HepG2 (cell line): Measurements from ENCODE around the gene AK9. TPM values are rescaled to one million over a fixed set of nuclear protein-coding genes. Genes with fewer than 3 reads are reported as not detected.

Experiments used
- ATAC-seq: fragments of 200-7000 bp; cut with Tn5 transposase; 3 replicates; pipeline ENCODE4 v1.9.1; 2020; ENCODE audit warnings: mild to moderate bottlenecking, moderate library complexity
- BruUV-seq: library from RNA; stranded (reverse); fragments of 400-500 nt; replicated peaks from 2 replicates; lab custom pipeline; 2021; lab: Mats Ljungman, UMichigan
- CTCF ChIA-PET: fragments of 300-600 bp; formaldehyde crosslinking; extraction: SDS; loops from one replicate; lab custom pipeline; 2021; ENCODE audit warnings: low total read pairs, inconsistent platforms, low intra/inter-chr PET ratio; lab: Yijun Ruan, JAX
- POLR2A ChIA-PET: fragments of 350-600 bp; sonication (Branson Sonifier 250); formaldehyde crosslinking; loops from one replicate; lab custom pipeline; 2020; ENCODE audit warnings: antibody characterized with exemption, inconsistent platforms; lab: Yijun Ruan, JAX
- DNase-seq: peaks from one replicate; pipeline ENCODE4 v3.0.0-alpha.2; 2015; ENCODE audit warnings: low spot score
- FAIRE-seq: peaks from 3 replicates; lab custom pipeline; 2011; peaks lifted over from hg19 to GRCh38; lab: Jason Lieb, UNC
- H2AFZ ChIP-seq: one replicate; pipeline ENCODE4 v1.6.1; 2011; ENCODE audit warnings: low read length, inconsistent platforms
- H3K27ac ChIP-seq: fragments of 300-600 bp; 3 replicates; pipeline ENCODE4 v1.8.0; 2011; ENCODE audit warnings: mixed run types, mild to moderate bottlenecking, mixed read lengths, low read length, inconsistent platforms; ENCODE audit not compliant: insufficient read depth; ENCODE audit errors: extremely low read length
- H3K27me3 ChIP-seq, 2 experiments: fragments of 200-600 bp in 1 of 2; 2 replicates in 1 of 2; 3 replicates in 1 of 2; pipeline versions ENCODE4 v1.6.0 to v1.8.0; 2011; ENCODE audit warnings: low read length in 2 of 2, mild to moderate bottlenecking in 2 of 2, moderate library complexity in 2 of 2, inconsistent platforms in 1 of 2; ENCODE audit not compliant: insufficient read depth in 2 of 2, control insufficient read depth in 1 of 2
- H3K36me3 ChIP-seq, 2 experiments: fragments of 200-600 bp in 1 of 2; replicated peaks in 1 of 2; 2 replicates in 1 of 2; 3 replicates in 1 of 2; pipeline versions ENCODE4 v1.5.1 to v1.8.0; 2011; ENCODE audit warnings: low read length in 2 of 2, inconsistent platforms in 1 of 2; ENCODE audit not compliant: insufficient read depth in 2 of 2, control insufficient read depth in 1 of 2
- H3K4me1 ChIP-seq: 2 replicates; pipeline ENCODE4 v1.5.1; 2012; ENCODE audit warnings: low read length, inconsistent platforms; ENCODE audit not compliant: insufficient read depth
- H3K4me2 ChIP-seq: 2 replicates; pipeline ENCODE4 v1.6.0; 2011; ENCODE audit warnings: low read depth, low read length, inconsistent platforms
- H3K4me3 ChIP-seq, 3 experiments: fragments of 200-600 bp in 1 of 3; sonication (generic), shearing (Covaris generic) in 1 of 3; replicated peaks in 1 of 3; 2 replicates each; pipeline ENCODE4 v1.5.1; 2011 to 2016; ENCODE audit warnings: low read length in 3 of 3, inconsistent platforms in 2 of 3, low read depth in 2 of 3, mild to moderate bottlenecking in 2 of 3, control low read depth in 1 of 3, mixed read lengths in 1 of 3; ENCODE audit not compliant: insufficient read depth in 1 of 3
- H3K79me2 ChIP-seq: one replicate; pipeline ENCODE4 v1.6.1; 2011; ENCODE audit warnings: low read length, inconsistent platforms; ENCODE audit not compliant: insufficient read depth
- H3K9ac ChIP-seq: 2 replicates; pipeline ENCODE4 v1.6.0; 2011; ENCODE audit warnings: mild to moderate bottlenecking, low read depth, low read length, inconsistent platforms; ENCODE audit not compliant: insufficient read depth
- H3K9me3 ChIP-seq: 2 replicates; pipeline ENCODE4 v1.5.1; 2012; ENCODE audit warnings: mild to moderate bottlenecking, low read length
- H4K20me1 ChIP-seq: 2 replicates; pipeline ENCODE4 v1.6.0; 2011; ENCODE audit warnings: inconsistent platforms, mild to moderate bottlenecking, low read length, moderate library complexity; ENCODE audit not compliant: insufficient read depth
- ATAD3A ChIP-seq: sonication (generic); formaldehyde crosslinking; IDR thresholded peaks from 2 replicates; pipeline ENCODE4 v1.4.0; 2020; ENCODE audit warnings: missing genetic modification reagents
- ATF3 ChIP-seq: sonication (generic); formaldehyde crosslinking; IDR thresholded peaks from 2 replicates; pipeline ENCODE4 v1.4.0; 2020; ENCODE audit warnings: missing genetic modification reagents
- CAMTA2 ChIP-seq: sonication (generic); formaldehyde crosslinking; IDR thresholded peaks from 2 replicates; pipeline ENCODE4 v1.4.0; 2020; ENCODE audit warnings: mild to moderate bottlenecking, missing genetic modification reagents, borderline replicate concordance
- GTF3A ChIP-seq: sonication (generic); formaldehyde crosslinking; conservative IDR thresholded peaks from 2 replicates; pipeline ENCODE4 v1.4.0; 2020; ENCODE audit warnings: mild to moderate bottlenecking, missing genetic modification reagents
- MAF1 ChIP-seq: sonication (generic); formaldehyde crosslinking; IDR thresholded peaks from 2 replicates; pipeline ENCODE4 v1.5.0; 2020; ENCODE audit warnings: missing genetic modification reagents, borderline replicate concordance
- MXD4 ChIP-seq: IDR thresholded peaks from 2 replicates; pipeline ENCODE4 v1.6.1; 2016; ENCODE audit warnings: mild to moderate bottlenecking, missing biosample characterization, missing genetic modification reagents
- PBX3 ChIP-seq: sonication (generic); formaldehyde crosslinking; IDR thresholded peaks from 2 replicates; pipeline ENCODE4 v1.8.1; 2023; ENCODE audit warnings: missing genetic modification reagents, inconsistent platforms, borderline replicate concordance
- SNAPC5 ChIP-seq: sonication (generic); formaldehyde crosslinking; IDR thresholded peaks from 2 replicates; pipeline ENCODE4 v1.8.1; 2023; ENCODE audit warnings: mild to moderate bottlenecking, missing genetic modification reagents, borderline replicate concordance
- THAP9 ChIP-seq: sonication (generic); formaldehyde crosslinking; IDR thresholded peaks from 2 replicates; pipeline ENCODE4; 2020; ENCODE audit warnings: missing genetic modification reagents, mild to moderate bottlenecking, borderline replicate concordance
- WGBS: methylation state at CpG from one replicate; pipeline ENCODE4 v1.1.6; 2017; ENCODE audit warnings: low lambda C conversion rate; 5-methylcytosine and 5-hydroxymethylcytosine counted together
- in situ Hi-C: cut with HindIII; loops from 2 replicates; pipeline ENCODE4 v1.10.0; 2017; ENCODE audit warnings: low pct_unique_long_range_greater_than_20kb; ENCODE audit not compliant: extremely low pct_ligation_motif_present
- intact Hi-C: fragments of 100-400 bp; cut with micrococcal nuclease; formaldehyde crosslinking; loops from one replicate; pipeline ENCODE4 v1.10.0; 2022; ENCODE audit not compliant: unreplicated experiment
- polyA plus RNA-seq, 8 experiments: library from polyadenylated mRNA; depleted of rRNA in 3 of 8; stranded (reverse) in 7 of 8; unstranded in 1 of 8; fragments of >200 nt; fragmentation: Illumina TruSeq in 4 of 8; extraction: Trizol in 4 of 8; gene quantifications; 2 replicates each; pipeline versions ENCODE4 v1.2.1 to v1.2.3, GENCODE V29; 2011 to 2016; ENCODE audit warnings: low read depth in 4 of 8, missing spikeins in 1 of 8, mixed read lengths in 1 of 8; ENCODE audit not compliant: insufficient read depth in 1 of 8
- total RNA-seq, 5 experiments: library from RNA; depleted of rRNA; stranded (reverse); fragments of >200 nt; fragmentation: Illumina TruSeq; extraction: Trizol; gene quantifications; 2 replicates each; pipeline ENCODE4 v1.2.3, GENCODE V29; 2016; ENCODE audit warnings: low read depth in 1 of 5

Gene AK9
- total and polyA plus RNA-seq, 2 of the 13 experiments (the other 11 are each of a cell fraction or from before 2014, with no cell fraction given), result 3.2 to 4.8 TPM

- TF ChIP-seq MXD4, result no peak
Observed at GRCh38 chr6:109660526-109661320, 30.3 kb downstream of the AK9 start (continued).

GRCh38 chr6:109655761-109656262, 35.2 kb downstream of the AK9 start:
- WGBS, result 96% methylated on average over 6 of the region's 6 CpGs
- CTCF ChIA-PET, result no interaction called here
- no peak for ATAC-seq
- H3K9ac ChIP-seq, result no peak overlapping the region
- H3K9me3 ChIP-seq, result no peaks in the 10 kb centered on the region
- in situ Hi-C loops (no loop called here), intact Hi-C loops (no loop called here)
- no peak overlapping the region for H2AFZ ChIP-seq
- no peaks in the 10 kb centered on the region for H3K79me2 ChIP-seq
- no peak for FAIRE-seq
- no peaks in the 10 kb centered on the region for H3K36me3 ChIP-seq
- TF ChIP-seq SNAPC5, result no peak
- no peak for TF ChIP-seq GTF3A (CRISPR knock-in tag)
- TF ChIP-seq MAF1 (CRISPR knock-in tag), result no peak
- TF ChIP-seq CAMTA2 (CRISPR knock-in tag), result no peak
- TF ChIP-seq PBX3 (CRISPR knock-in tag), result no peak
- TF ChIP-seq ATF3 (CRISPR knock-in tag), result no peak
- no peak for TF ChIP-seq THAP9 (CRISPR knock-in tag)
- no peak for TF ChIP-seq ATAD3A (CRISPR knock-in tag)
- no peaks in the 10 kb centered on the region for H3K27me3 ChIP-seq
- no peak overlapping the region for H3K4me2 ChIP-seq
- no peak overlapping the region for H3K4me3 ChIP-seq
- H3K4me1 ChIP-seq, result no peaks in the 10 kb centered on the region
- BruUV-seq, result no TSS peak
- POLR2A ChIA-PET, result no interaction called here
- no peak overlapping the region for H3K27ac ChIP-seq
- no peak for DNase-seq
- no peaks in the 10 kb centered on the region for H4K20me1 ChIP-seq
